G401.6 (cell line): Measurements from ENCODE around the gene ADI1.
"Not testable (repeated sequence)": the region's sequence is repeated elsewhere in the genome, so short reads cannot be mapped to it uniquely, and the experiment has no call there.

Experiments
- FAIRE-seq: peaks from 2 replicates; lab custom pipeline; 2012; peaks lifted over from hg19 to GRCh38; lab: Jason Lieb, UNC

Gene ADI1

GRCh38 chr2:3529316-3530025 lies 10.1 kb upstream of the ADI1 start:
- FAIRE-seq = no peak

- no peak for FAIRE-seq
Observed at GRCh38 chr2:3527886-3528785, 8.8 kb upstream of the ADI1 start.

- FAIRE-seq = no peak
Observed at GRCh38 chr2:3526871-3527270, 7.5 kb upstream of the ADI1 start.

- FAIRE-seq = no peak
Observed at GRCh38 chr2:3523551-3524041, 4.3 kb upstream of the ADI1 start.

- no peak for FAIRE-seq
Observed at GRCh38 chr2:3522961-3523421, 3.7 kb upstream of the ADI1 start.

- no peak for FAIRE-seq
Observed at GRCh38 chr2:3520591-3520990, 1.3 kb upstream of the ADI1 start.

- no peak for FAIRE-seq
Observed at GRCh38 chr2:3518496-3519254, 656 bp downstream of the ADI1 start.

- no peak for FAIRE-seq
Observed at GRCh38 chr2:3517948-3518495, 1.3 kb downstream of the ADI1 start.

GRCh38 chr2:3516831-3517230 lies 2.5 kb downstream of the ADI1 start:
- no peak for FAIRE-seq

GRCh38 chr2:3515438-3515837 lies 3.9 kb downstream of the ADI1 start:
- FAIRE-seq = not testable (repeated sequence)

- no peak for FAIRE-seq
Observed at GRCh38 chr2:3513026-3513810, 6.1 kb downstream of the ADI1 start.

GRCh38 chr2:3512086-3512485 lies 7.2 kb downstream of the ADI1 start:
- FAIRE-seq = no peak

GRCh38 chr2:3505771-3506170 lies 13.6 kb downstream of the ADI1 start:
- no peak for FAIRE-seq

GRCh38 chr2:3504741-3505140 lies 14.6 kb downstream of the ADI1 start:
- FAIRE-seq = no peak

GRCh38 chr2:3503483-3503882 lies 15.8 kb downstream of the ADI1 start:
- no peak for FAIRE-seq

GRCh38 chr2:3503046-3503445 lies 16.3 kb downstream of the ADI1 start:
- FAIRE-seq = no peak

GRCh38 chr2:3500326-3500899 lies 18.9 kb downstream of the ADI1 start:
- FAIRE-seq = no peak

- FAIRE-seq = no peak
Observed at GRCh38 chr2:3498783-3499394, 20.4 kb downstream of the ADI1 start.

- FAIRE-seq = not testable (repeated sequence)
Observed at GRCh38 chr2:3496708-3497080, 22.6 kb downstream of the ADI1 start.

- FAIRE-seq = no peak
Observed at GRCh38 chr2:3494984-3495666, 24.2 kb downstream of the ADI1 start.
